GM19193 (cell line): ENCODE measurements around the gene STK16.

ENCODE experiments used
- POLR2A ChIP-seq: IDR thresholded peaks from 4 replicates; pipeline ENCODE4 v1.6.1; 2011; ENCODE audit not compliant: insufficient read depth, insufficient read length; ENCODE audit errors: extremely low read depth

The STK16 gene

DNA sequence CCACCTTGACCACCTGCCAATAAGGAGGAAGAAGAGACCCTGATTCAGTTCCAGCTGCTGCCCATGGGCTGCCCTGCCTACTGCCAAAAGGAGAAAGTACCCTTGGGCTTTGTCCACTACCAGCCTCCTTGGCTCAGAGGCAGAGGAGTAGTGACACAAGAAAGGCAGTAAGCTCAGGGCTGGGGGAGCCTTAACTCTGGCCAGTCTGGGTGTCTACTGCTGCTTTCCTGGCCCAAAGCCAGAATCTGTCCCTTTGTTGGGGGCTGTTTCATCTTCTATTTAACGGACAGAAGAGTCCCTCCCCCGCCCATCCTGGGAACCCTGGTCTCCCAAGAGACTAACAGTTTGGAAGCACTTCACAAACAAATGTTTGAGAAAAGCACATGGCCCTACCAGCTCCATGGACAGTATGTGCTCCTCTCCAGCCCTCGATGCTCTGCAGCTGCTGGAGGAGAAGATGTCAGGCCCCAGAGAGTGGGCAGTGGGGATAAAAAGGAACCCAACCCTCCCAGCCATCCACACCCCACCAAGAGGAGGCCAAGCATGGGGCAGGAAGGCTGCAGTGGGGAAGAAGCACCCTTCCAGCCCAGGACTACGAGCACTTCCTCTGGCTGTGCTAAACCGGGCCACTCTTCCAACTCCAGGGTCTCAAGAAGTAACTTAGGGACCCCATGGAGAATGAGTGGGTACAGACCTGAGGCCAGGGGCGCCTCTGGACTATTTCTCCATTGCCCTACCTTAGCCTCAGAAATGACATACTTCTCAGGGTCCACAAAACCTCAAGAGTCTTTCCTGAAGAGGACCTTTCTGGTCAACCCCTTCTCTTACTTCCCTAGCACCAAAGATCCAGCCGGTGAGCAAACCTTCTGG, 17.0 kb upstream of the STK16 start:
- no peak for TF ChIP-seq POLR2A

DNA sequence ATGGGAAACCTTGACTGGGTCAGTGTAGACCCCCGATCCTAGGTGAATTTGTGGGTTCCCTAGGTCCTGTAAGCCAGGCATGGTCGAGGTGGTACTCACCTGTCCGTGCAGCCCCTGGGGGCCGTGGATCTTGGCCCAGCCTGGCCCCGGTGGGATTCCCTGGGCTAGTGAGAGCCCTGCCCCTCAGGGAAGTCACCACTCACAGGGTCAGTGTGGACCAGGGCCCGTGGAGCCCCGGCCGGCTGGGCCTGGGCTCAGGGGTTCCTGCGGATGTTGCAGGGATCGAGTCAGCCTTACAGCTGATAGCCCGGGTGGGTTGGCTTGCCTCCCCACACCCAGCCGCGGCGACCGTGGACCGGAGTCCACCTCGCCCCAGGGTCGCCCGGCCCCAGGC, 16.4 kb upstream of the STK16 start:
- no peak for TF ChIP-seq POLR2A

DNA sequence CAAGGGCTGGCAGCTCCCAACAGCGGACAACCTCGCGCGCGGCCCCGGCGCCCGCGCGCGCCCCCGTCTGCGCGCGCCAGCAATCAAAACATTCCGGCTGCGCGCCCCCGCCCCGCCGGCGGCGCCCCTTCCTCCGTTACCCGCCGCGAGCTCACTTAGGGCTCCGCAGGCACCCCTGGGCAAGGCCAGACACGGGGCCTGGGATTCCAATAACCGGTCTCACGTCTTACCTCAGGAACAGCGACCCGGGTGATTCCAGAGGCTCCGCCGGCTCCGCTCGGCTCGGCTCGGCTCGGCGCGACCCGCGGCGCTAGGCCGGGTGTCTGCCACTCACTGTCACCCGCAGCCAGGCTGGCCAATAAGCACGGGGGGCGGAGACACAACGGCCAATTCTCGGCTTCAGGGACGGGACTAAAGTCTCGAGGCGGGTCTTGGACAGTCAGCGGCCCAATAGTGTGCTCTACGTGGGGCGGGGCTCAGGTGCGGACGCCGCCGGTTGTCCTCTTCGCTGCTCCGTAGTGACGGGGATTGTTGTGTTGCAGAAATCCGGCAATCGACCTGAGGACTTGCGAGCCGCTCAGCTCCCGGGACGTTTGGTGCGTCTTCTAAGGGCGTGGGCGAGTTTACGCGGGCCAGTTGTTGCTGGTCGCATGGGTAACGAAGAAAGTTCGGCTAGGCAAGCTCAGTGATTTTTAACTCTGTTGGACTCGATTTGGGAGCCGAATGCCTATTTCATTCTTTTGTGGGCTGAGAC, 15.8 kb upstream of the STK16 start, which contains the start of the genes ANKZF1 and ATG9A:
TSS of gene ANKZF1 (plus strand) at position 502 of the 754 bp plus-strand sequence. CDS start 452 bp downstream, outside the sequence.
TSS of gene ATG9A (minus strand) at position 332 of the 754 bp plus-strand sequence. CDS start 1,612 bp downstream, outside the sequence.
- peak; percentile 88 for TF ChIP-seq POLR2A

DNA sequence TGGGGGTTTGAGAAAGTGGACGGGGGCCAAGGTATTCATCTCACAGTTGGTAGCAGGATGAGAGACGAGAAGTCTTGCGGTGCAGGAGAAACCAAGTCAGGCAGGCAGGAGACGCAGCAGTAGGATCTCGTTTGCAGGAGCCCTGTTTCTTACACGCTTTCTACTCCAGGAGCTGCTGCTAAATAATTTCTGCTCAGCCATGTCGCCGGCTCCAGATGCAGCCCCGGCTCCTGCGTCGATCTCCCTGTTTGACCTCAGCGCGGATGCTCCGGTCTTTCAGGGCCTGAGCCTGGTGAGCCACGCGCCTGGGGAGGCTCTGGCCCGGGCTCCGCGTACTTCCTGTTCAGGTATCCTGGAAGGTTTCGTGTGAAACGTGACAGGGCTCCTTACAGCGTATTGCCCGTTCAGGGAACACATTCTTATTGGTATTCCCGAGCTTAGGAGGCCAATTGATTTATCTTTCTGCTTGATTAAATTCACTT, 15.2 kb upstream of the STK16 start:
- no peak for TF ChIP-seq POLR2A

DNA sequence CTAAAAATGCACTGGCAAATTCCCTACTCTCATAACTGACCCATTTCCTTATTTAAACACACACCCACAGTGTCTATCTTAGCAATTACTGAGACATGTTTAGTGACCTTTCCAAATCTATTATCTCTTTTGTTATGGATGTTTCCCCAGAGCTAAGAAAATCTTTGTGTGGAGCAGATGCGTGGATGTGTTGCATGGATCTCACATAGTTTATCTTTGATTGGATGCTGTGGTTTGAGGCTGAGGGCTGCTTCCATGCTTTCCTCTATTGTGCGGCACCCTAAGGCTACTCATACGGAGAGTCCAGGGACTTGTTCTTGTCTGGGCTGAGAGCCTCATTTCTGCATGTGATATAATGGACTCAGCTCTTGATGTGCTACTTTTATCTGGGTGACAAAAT, 10.9 kb upstream of the STK16 start:
- no peak for TF ChIP-seq POLR2A

DNA sequence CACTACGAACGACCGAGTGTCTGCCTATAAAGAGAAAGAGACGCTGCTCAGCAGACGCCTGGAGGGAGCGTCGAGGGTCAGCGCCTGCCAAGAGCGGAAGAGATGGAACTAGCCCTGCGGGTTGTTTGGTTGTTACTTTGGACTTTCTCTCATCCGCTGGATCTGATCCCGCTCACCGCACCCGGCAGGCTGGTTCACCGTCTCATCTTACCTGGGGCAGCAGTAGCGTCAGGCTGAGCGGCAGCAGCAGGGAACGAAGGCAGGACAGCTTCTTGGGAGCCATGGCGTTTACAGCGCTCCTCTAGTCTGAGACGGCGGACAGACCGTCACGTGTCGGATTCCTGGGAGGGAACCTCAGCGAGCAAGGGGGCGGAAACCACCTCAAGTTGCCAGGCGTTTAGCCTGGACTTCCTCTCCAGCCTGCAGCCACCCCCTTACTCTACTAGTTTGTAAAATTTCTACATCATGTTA, 2.0 kb upstream of the STK16 start:
- TF ChIP-seq POLR2A = no peak

DNA sequence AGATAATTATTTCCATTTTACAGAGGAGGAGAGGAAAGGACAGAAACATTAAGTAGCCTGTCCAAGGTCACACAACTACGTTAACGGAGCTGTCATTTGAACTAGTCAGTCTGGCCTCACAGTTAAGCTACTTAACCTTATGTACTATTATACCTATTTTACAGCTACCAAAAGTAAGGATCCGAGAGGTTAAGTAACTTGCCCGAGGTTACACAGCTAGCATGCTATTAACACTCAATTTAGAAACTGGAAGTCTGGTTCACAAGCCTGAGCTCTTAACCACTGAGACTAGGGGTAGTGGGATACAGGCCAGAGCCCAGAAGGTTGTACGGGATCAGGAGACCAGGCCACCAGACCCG, 511 bp upstream of the STK16 start:
- TF ChIP-seq POLR2A = no peak

DNA sequence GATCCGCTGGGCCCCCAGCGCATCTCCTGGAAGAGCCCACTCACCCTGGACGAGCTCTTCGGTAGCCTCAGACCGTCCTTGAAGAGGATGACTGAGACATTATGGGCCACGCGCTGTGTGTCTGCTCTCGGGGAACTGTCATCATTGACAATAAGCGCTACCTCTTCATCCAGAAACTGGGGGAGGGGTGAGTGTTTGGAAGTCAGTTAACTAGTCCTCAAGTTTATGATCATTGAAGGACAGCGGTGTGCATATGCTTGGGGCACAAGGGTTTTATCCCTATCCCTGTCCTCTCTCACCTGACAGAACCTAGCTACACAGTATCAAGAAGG, 586 bp downstream of the STK16 start:
- no peak for TF ChIP-seq POLR2A

DNA sequence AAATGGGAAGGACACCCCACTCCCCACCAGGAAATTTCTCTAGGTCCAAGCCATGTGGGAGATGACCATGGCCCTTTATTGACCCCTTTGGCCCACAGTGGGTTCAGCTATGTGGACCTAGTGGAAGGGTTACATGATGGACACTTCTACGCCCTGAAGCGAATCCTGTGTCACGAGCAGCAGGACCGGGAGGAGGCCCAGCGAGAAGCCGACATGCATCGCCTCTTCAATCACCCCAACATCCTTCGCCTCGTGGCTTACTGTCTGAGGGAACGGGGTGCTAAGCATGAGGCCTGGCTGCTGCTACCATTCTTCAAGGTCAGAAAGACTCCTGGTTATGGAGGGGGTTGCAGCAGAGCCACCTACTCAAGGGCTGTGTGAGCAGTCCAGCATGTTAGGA, 1.3 kb downstream of the STK16 start:
- no peak for TF ChIP-seq POLR2A

DNA sequence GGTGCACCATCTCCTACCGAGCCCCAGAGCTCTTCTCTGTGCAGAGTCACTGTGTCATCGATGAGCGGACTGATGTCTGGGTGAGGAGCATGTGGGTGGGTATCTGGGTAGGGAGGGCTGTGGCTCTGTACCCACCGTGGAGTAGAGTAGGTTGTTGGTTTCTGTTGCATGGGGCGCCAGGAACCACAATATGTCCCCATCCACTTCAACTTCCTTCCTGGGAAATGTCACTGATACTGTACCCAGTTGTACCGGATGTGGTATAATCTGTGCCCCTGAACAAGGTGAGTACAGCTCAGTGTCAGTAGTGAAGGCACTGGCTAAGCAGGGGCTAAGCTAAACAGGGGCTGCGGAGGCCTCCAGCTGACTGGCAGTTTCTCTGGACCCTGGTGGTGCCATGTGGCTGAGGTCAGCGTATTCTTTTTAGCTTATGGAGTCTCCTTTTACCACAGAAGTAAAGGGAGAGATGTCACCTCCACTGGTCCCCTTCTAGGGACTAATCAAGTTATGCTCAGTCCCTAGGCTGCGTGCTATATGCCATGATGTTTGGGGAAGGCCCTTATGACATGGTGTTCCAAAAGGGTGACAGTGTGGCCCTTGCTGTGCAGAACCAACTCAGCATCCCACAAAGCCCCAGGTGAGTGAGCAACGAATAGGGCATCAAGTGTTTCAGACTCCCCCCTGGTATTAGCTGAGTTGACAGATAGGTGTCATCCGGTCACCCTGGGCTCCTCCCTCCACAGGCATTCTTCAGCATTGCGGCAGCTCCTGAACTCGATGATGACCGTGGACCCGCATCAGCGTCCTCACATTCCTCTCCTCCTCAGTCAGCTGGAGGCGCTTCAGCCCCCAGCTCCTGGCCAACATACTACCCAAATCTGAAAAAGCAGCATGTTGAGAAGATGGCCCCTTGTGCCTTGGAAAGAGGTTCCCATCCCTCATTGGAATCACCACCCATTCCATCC, 2.7 kb downstream of the STK16 start:
- TF ChIP-seq POLR2A = no peak

DNA sequence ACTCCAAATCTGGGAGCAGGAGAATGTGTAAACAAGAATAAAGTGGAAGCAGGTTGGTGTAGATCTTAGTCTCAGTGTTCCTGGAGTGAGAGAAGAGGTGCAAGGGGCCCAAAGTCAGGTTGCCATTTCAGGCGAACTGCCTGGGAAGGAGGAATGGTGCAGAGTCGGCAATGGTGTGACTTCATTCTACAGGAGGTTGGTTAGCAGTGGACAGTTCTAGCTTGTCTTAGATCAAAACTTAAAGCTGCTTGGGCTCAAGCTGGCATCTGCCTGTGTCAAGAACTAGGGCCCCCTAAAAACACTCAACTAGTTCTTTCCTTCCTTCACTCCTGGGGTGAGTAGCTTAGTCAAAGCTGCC, 3.5 kb downstream of the STK16 start:
- TF ChIP-seq POLR2A = no peak

DNA sequence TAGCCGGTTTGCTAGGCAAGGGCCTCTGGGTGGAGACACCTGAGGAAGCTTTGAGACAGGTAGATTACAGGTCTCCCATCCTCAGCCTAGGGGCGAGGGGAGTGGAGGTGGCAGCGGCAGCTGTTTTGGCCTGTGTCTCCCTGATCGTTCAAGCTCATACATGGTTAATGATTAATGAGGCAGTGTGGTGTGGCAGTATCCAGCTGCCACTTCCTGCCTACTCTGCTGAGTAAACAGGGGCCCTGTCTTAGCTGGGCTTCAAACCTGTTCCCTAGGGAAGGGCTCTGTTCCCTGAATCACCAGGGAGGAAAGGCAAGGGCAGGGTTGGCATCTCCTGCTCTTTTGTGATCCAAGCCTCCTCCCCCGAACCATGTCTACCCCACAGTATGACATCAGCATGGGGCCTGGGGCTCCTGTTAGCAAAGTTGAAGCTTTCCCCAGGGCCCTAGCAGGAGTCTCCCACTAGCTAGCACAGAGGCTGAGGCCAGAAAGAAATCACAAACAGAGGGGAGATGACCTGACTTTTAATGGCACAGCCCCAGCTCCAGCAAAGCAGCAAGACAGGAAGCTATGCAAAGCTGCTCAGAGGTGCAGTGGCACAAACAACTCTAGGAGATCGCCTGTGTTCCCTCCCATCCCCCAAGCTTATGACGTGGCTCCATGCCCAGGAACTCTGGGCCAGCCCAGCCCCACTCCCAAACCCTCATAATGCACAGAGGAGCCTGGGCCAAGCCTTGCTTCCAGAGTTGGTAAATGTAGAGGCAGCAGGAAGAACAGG, 4.1 kb downstream of the STK16 start:
- peak; percentile 37 for TF ChIP-seq POLR2A

DNA sequence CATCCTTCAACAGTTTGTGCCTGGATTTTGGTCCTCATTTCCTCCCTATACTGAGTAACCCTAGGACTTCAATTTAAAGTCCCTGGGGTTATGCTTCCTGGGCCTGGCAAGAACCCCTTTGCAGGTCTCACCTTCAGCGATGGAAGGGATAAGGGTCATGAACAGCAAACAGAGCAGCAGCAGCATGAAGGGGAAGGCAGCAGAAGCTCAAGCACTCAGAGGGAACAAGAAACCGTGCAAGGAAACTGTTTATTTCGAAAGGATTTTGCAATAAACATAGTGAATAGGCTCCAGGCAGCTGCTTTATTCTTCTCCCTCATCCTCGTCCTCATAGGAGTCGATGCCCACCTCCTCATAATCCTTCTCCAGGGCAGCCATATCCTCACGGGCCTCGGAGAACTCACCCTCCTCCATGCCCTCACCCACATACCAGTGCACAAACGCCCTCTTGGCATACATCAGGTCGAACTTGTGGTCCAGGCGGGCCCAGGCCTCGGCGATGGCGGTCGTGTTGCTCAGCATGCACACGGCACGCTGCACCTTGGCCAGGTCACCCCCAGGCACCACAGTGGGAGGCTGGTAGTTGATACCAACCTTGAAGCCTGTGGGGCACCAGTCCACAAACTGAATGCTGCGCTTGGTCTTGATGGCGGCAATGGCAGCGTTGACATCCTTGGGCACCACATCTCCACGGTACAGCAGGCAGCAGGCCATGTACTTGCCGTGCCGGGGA, 4.9 kb downstream of the STK16 start:
- TF ChIP-seq POLR2A = no peak
